ENCODE data around the gene B3GNT7.

B3GNT7 gene

GRCh38 chr2:231357931-231358330, 37.6 kb upstream of the B3GNT7 start:
- Histone ChIP-seq H3K27me3 (ENCODE audit: insufficient read depth, poor library complexity, severe bottlenecking) (no peaks in the 10 kb centered on the region), H3K27ac (replicated peaks) (no peak overlapping the region), H3K4me3 (replicated peaks; ENCODE audit: insufficient read depth, low read length) (no peak overlapping the region)
- no peak for TF ChIP-seq GABPA (IDR thresholded peaks at IDR 0.05; ENCODE audit: low read depth)
- TF ChIP-seq REST (IDR thresholded peaks at IDR 0.05; ENCODE audit: insufficient replicate concordance, low read depth), result no peak
- no peak for TF ChIP-seq SPI1 (IDR thresholded peaks at IDR 0.05; ENCODE audit: borderline replicate concordance, low read depth)
- TF ChIP-seq POLR2AphosphoS5 (IDR thresholded peaks at IDR 0.05; ENCODE audit: low read depth), result no peak
- TF ChIP-seq CTCF (IDR thresholded peaks at IDR 0.05; ENCODE audit: insufficient read depth, low read length), result no peak
- DNase-seq (ENCODE audit: low read depth in 1 of 2, low spot score in 1 of 2), result no peak

GRCh38 chr2:231359441-231359840, 36.1 kb upstream of the B3GNT7 start:
- no peak overlapping the region for H3K4me3 ChIP-seq (replicated peaks; ENCODE audit: insufficient read depth, low read length)
- TF ChIP-seq GABPA (IDR thresholded peaks at IDR 0.05; ENCODE audit: low read depth) (no peak), SPI1 (IDR thresholded peaks at IDR 0.05; ENCODE audit: borderline replicate concordance, low read depth) (no peak), CTCF (IDR thresholded peaks at IDR 0.05; ENCODE audit: insufficient read depth, low read length) (no peak), REST (IDR thresholded peaks at IDR 0.05; ENCODE audit: insufficient replicate concordance, low read depth) (no peak)
- DNase-seq (ENCODE audit: low read depth in 1 of 2, low spot score in 1 of 2), result no peak
- no peaks in the 10 kb centered on the region for H3K27me3 ChIP-seq (ENCODE audit: insufficient read depth, poor library complexity, severe bottlenecking)
- peak overlapping the region; percentile 7; the same call in 1 of the 2 replicates for H3K27ac ChIP-seq (replicated peaks)

- Histone ChIP-seq H3K4me3 (replicated peaks; ENCODE audit: insufficient read depth, low read length) (no peak overlapping the region), H3K27me3 (ENCODE audit: insufficient read depth, poor library complexity, severe bottlenecking) (no peaks in the 10 kb centered on the region), H3K27ac (replicated peaks) (peak overlapping the region; percentile 94; the same call in 1 of the 2 replicates)
- DNase-seq (ENCODE audit: low read depth in 1 of 2, low spot score in 1 of 2), result no peak
- no peak for TF ChIP-seq POLR2AphosphoS5 (IDR thresholded peaks at IDR 0.05; ENCODE audit: low read depth)
- no peak for TF ChIP-seq SPI1 (IDR thresholded peaks at IDR 0.05; ENCODE audit: borderline replicate concordance, low read depth)
- TF ChIP-seq CTCF (IDR thresholded peaks at IDR 0.05; ENCODE audit: insufficient read depth, low read length), result no peak
- TF ChIP-seq REST (IDR thresholded peaks at IDR 0.05; ENCODE audit: insufficient replicate concordance, low read depth), result no peak
- TF ChIP-seq GABPA (IDR thresholded peaks at IDR 0.05; ENCODE audit: low read depth), result no peak
Observed at GRCh38 chr2:231359948-231360347, 35.6 kb upstream of the B3GNT7 start.
